GM19351 (cell line): ENCODE results near the gene CLASP1.

Experiments used
- ATAC-seq: cut with Tn5 transposase; IDR thresholded peaks from one replicate; pipeline ENCODE4 v1.9.1; 2021; ENCODE audit warnings: mild to moderate bottlenecking, moderate library complexity; ENCODE audit not compliant: unreplicated experiment

The CLASP1 gene

DNA sequence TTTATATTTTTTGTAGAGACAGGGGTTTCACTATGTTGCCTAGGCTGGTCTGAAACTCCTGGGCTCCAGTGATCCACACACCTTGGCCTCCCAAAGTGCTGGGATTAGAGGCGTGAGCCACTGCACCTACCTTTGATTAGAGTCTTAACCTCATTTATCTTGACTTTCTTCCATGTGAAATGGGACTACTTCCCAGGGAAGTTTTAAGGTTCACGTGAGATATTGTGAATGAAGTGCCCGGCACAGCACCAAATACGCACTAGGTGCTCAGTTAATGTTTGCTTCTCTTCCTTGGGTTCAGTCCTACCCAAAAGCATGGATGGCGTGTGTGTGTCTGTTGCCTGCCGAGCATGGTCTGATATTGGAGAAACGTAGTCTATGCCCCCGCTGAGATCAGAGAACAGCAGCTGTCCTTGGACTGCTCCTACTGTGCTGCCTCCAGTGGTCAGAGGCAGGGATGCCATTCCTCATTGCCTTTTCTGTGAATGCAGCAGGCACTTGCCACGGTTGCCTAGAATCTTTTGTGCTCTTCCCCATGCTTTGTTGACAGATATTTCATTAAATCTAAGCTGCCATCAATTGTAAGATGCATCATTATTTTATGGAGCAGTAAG, 351.9 kb downstream of the CLASP1 start:
- ATAC-seq: no peak

DNA sequence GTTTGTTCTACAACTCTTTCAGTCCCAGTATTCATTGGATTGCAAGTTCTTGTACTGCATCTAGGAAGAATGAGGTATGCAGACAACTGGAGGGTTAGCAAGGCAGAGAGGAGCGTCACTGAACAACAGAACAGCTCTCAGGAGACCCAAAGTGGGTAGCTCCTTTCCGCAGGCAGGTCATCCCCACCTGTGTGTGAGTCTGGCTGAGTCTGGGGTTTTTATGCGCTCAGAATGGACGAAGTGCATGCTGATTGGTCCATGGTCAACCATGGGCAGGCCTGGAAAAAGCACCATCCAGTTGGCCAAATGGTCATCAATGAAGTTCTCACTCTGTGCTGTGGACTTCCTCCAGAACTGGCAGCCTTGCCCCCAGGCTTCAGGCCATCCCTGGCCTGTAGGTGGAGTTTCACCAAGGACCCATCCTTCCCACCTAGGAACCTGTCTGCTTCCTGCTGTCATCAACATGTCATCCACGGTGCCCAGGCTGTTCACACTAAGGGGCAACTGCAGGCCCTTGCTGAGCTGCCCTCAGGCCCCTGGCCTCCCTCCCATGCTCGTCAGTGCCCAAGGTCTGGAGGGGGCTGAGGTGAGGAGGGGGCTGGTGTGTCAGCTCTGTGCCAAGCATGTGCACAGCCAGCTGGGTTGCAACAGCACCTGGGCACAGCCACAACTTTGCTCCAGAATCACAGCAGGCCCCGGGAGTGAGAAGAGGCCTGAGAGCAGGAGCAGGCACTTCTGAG, 353.2 kb downstream of the CLASP1 start:
- ATAC-seq: no peak

DNA sequence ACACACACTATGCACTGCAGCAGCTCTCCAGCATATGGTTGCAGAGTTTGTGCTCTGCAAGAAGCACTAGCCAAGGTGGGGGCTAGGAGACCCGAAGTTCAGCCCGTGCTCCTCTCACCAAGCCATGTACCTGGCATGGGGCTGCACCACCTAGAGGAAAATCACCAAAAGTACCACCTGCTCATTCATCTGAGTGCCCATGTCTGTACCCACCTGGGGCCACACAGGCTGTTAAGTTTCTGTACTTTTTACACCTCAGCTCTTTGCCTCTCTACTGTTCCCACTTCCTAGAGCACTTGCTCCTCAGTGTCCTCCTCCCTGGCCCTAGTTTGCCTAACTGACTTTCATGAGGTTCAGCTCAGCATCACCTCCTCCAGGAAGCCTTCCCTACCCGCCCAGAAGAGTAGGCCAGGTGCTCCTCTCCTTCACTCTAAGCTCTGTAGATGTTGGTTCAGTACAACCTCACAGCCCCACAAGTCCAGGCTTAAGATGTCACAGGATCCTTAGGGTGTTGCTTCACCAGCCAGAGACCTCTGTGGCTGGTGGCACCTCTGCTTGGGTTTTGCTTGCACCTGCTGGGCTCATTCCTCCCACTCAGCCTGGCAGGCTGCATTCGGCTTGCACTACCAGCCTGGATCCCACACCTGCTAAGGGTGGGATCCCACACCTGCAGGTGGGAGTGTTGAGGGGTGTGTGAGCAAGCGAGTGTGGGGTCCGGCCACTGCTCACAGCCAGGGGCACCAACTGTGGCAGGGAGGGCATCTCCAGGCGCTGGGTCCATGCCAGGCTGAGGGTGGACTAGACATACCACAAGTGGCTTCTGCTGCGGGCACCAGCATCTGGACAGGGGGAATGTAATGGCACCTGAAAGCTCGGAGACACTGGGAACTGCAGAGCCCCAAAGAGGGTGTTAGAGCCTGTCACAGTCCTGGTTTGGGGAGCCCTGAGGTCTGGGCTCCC, 354.1 kb downstream of the CLASP1 start:
- no peak for ATAC-seq

DNA sequence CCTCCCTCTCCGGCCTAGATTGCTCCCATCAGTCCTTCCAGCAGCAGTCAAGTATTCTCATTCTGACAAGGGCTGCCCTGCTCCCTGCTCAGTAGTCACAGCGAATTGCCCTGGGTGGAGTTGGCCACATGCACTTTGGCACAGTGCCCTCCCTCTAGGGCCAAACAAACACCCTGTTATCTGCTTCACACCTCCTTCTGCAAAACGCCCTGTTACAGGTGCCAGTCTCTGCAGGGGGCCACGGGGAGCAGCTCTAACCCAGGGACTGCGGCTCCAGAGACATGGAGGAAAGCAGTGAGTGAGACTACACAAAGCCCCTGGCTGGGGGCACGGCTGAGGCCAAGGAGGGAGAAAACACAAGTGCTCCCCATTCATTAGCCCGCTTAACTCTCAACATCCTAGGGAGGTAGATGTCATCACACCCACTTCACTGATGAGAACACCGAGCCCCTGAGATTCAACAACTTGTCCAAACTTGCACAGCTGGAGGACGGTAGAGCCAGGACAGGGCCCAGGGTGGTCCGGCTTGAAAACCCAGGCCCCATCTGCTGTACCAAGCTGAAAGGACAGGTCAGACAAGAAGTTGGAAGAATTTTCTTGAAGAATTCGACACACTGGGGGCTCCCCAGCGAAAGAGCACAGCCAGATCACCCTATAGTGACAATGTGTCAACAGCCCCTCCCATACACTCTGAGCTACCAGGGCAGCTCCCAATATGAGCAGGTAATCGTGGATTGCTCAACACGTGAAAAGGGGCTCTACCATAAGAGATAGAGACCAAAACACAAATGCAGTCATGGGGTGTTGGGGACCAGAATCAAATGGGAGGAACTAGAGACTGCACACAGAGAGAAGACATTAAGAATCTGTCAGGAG, 355.6 kb downstream of the CLASP1 start:
- ATAC-seq: no peak

DNA sequence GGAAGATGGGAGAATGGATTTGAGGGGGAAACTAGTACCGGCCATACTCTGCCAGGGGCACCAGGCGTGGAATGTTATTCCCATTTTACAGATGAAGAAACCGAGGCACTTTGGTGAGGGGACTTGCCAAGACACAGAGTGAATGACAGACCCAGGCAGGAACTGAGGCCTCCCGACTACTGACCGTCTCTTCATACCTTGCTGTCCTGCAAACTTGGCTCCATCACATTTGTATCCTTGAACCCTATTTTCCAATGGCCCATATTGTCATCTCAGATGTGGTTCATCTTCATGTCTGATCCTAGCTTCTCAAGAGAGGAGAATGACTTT, 358.0 kb downstream of the CLASP1 start:
- no peak for ATAC-seq

DNA sequence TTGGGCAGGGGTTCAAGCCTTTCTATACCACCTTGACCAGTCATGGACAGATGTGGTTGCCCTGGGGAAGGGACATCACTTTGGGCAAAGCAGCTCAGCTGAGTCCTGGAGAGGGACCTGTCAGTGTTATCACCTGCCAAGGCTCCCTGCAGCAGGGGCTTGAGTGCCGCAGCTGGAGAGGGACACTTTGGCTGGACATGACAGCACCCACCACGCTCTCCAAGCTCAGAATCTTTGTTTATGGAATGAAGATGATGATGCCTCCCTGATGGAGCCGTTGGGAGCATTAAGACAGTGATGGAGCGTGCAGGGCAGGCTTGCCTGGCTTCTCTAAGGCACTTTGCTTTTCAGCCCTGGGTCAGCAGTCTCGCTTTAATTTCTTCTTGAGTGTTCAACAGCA, 360.0 kb downstream of the CLASP1 start:
- ATAC-seq: no peak

DNA sequence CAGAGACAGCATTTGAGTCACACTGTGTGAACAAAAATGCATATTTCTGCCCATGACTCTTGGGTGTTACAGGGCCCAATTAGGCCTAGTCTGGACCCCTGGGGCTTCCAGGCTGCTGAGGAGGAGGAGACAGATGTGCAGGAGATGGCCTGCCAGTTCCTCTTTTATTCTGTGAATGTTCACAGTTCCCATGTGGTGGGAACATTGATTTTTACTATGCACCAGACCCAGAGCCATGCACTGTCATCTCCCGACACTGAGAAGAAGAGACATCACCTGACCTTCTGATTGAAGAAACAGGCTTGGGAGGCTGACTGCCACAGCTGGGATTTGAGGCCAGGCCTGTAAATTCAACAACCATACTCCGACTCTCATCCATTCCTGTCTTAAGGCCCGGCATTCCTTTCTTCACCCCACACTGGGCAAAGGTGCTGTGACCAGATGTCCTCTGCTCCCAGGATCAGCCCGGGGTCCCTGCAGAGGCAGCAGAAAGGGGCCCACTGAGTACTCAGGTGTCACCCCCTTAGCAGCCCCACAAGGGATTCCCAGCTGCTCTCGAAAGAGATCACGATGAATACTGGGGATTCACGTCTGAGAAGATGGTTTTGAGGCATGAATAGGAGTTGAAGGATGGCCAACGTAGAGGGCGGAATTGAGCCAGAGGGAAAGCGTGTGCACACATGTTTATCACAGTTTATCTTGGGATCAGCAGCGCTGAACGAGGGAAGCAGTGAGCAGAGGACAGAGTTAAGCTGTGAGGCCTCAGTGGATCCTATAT, 360.6 kb downstream of the CLASP1 start:
- ATAC-seq: no peak

DNA sequence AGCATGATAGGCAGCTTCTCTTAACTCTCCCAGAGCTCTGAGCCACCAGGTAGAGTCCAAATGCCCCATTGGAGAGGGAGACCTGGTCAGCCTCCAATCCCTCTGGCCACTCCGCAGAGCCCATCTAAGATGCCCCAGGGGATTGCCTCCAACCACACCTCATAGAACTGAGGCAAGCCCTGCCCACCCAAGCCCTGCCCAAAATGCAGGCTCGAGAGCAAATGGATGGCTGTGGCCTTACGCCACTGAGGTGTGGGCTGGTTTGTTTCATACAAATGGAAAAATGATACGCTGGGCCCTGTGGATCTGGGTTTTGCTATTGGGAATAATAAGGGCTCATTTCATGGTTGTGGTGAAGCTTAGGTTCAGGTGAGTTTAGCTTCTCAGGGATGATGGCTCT, 361.3 kb downstream of the CLASP1 start:
- ATAC-seq: no peak
